IMR-90 (cell line): ENCODE measurements around the gene TSPAN4. TPM values are rescaled to one million over a fixed set of nuclear protein-coding genes. Genes with fewer than 3 reads are reported as not detected.

Source experiments
- ATAC-seq: fragments of 200-7000 bp; cut with Tn5 transposase; 2 replicates; pipeline ENCODE4 v1.9.1; 2020; ENCODE audit warnings: low read depth, mild to moderate bottlenecking, moderate library complexity
- BruUV-seq: library from RNA; stranded (reverse); fragments of 400-500 nt; replicated peaks from 2 replicates; lab custom pipeline; 2021; lab: Mats Ljungman, UMichigan
- CTCF ChIA-PET: fragments of 300-600 bp; formaldehyde crosslinking; extraction: SDS; loops from one replicate; lab custom pipeline; 2021; ENCODE audit warnings: antibody characterized with exemption; lab: Yijun Ruan, JAX
- POLR2A ChIA-PET: fragments of 300-600 bp; sonication (Branson Sonifier 250); formaldehyde crosslinking; loops from one replicate; lab custom pipeline; 2022; ENCODE audit warnings: antibody characterized with exemption; ENCODE audit not compliant: unreplicated experiment; lab: Charles Lee
- DNase-seq: peaks from one replicate; pipeline ENCODE4 v3.0.0; 2013
- H2AFZ ChIP-seq: replicated peaks from 2 replicates; pipeline ENCODE3; 2013; ENCODE audit warnings: low read length, mild to moderate bottlenecking; ENCODE audit not compliant: poor library complexity
- H2AK5ac ChIP-seq: 2 replicates; pipeline ENCODE4 v1.6.1; 2013; ENCODE audit warnings: low read depth, low read length, inconsistent platforms
- H2AK9ac ChIP-seq: replicated peaks from 2 replicates; pipeline ENCODE3; 2013; ENCODE audit warnings: mild to moderate bottlenecking, low read depth, low read length, moderate library complexity; ENCODE audit not compliant: poor library complexity
- H2BK120ac ChIP-seq: 2 replicates; pipeline ENCODE4 v1.6.1; 2013; ENCODE audit warnings: low read depth, low read length, inconsistent platforms
- H2BK15ac ChIP-seq: 3 replicates; pipeline ENCODE4 v1.6.1; 2013; ENCODE audit warnings: low read depth, low read length, inconsistent platforms
- H2BK20ac ChIP-seq: 2 replicates; pipeline ENCODE4 v1.6.1; 2013; ENCODE audit warnings: low read depth, mild to moderate bottlenecking, inconsistent platforms, low read length, moderate library complexity
- H2BK5ac ChIP-seq: 2 replicates; pipeline ENCODE4 v1.6.1; 2013; ENCODE audit warnings: mild to moderate bottlenecking, low read depth, low read length, inconsistent platforms; ENCODE audit not compliant: poor library complexity, severe bottlenecking
- H3K14ac ChIP-seq: replicated peaks from 2 replicates; pipeline ENCODE4 v1.6.1; 2013; ENCODE audit warnings: low read depth, low read length, inconsistent platforms
- H3K18ac ChIP-seq: 2 replicates; pipeline ENCODE4 v1.6.1; 2013; ENCODE audit warnings: low read depth, low read length, control low read depth
- H3K23ac ChIP-seq: 2 replicates; pipeline ENCODE4 v1.6.1; 2013; ENCODE audit warnings: low read depth, low read length, inconsistent platforms
- H3K27ac ChIP-seq: 2 replicates; pipeline ENCODE4 v1.5.1; 2013; ENCODE audit warnings: mild to moderate bottlenecking, control low read depth, low read length; ENCODE audit not compliant: insufficient read depth
- H3K27me3 ChIP-seq: 2 replicates; pipeline ENCODE4 v1.6.1; 2013; ENCODE audit warnings: low read length; ENCODE audit not compliant: control insufficient read depth, insufficient read depth
- H3K36me3 ChIP-seq: 2 replicates; pipeline ENCODE4 v1.6.1; 2013; ENCODE audit warnings: low read length, mixed read lengths; ENCODE audit not compliant: control insufficient read depth, insufficient read depth
- H3K4ac ChIP-seq: 2 replicates; pipeline ENCODE4 v1.6.1; 2013; ENCODE audit warnings: low read depth, low read length, inconsistent platforms
- H3K4me1 ChIP-seq: 2 replicates; pipeline ENCODE4 v1.6.1; 2013; ENCODE audit warnings: low read length, mixed read lengths; ENCODE audit not compliant: control insufficient read depth, insufficient read depth
- H3K4me2 ChIP-seq: 2 replicates; pipeline ENCODE4 v1.6.1; 2013; ENCODE audit warnings: low read depth, mild to moderate bottlenecking, control low read depth, low read length, moderate library complexity
- H3K4me3 ChIP-seq: 2 replicates; pipeline ENCODE4 v1.5.1; 2013; ENCODE audit warnings: low read depth, mild to moderate bottlenecking, control low read depth, low read length, moderate library complexity; ENCODE audit not compliant: insufficient read depth
- H3K56ac ChIP-seq: 2 replicates; pipeline ENCODE4 v1.6.1; 2013; ENCODE audit warnings: low read length, inconsistent platforms; ENCODE audit not compliant: insufficient read depth; ENCODE audit errors: extremely low read depth
- H3K79me1 ChIP-seq, 2 experiments: 2 replicates each; pipeline ENCODE4 v1.6.1; 2013; ENCODE audit warnings: low read length in 2 of 2, inconsistent platforms in 1 of 2, low read depth in 1 of 2
- H3K9ac ChIP-seq: 2 replicates; pipeline ENCODE4 v1.6.1; 2013; ENCODE audit warnings: low read depth, low read length, control low read depth
- H3K9me1 ChIP-seq: 2 replicates; pipeline ENCODE4 v1.6.1; 2013; ENCODE audit warnings: low read length, inconsistent platforms; ENCODE audit not compliant: insufficient read depth
- H3K9me3 ChIP-seq: 2 replicates; pipeline ENCODE4 v1.6.1; 2013; ENCODE audit warnings: low read length; ENCODE audit not compliant: control insufficient read depth, insufficient read depth
- H4K20me1 ChIP-seq: 2 replicates; pipeline ENCODE4 v1.6.1; 2013; ENCODE audit warnings: low read length, inconsistent platforms; ENCODE audit not compliant: insufficient read depth
- H4K5ac ChIP-seq: 2 replicates; pipeline ENCODE4 v1.6.1; 2013; ENCODE audit warnings: mild to moderate bottlenecking, low read depth, low read length, control low read depth
- H4K8ac ChIP-seq, 2 experiments: 2 replicates each; pipeline ENCODE4 v1.6.1; 2013; ENCODE audit warnings: low read depth in 2 of 2, low read length in 2 of 2, control low read depth in 1 of 2, inconsistent platforms in 1 of 2
- H4K91ac ChIP-seq: 2 replicates; pipeline ENCODE4 v1.6.1; 2013; ENCODE audit warnings: low read depth, low read length, inconsistent platforms; ENCODE audit not compliant: insufficient read depth
- NFE2L2 ChIP-seq: fragments of 150-350 bp; IDR thresholded peaks from 2 replicates; pipeline ENCODE4 v1.6.1; 2016; ENCODE audit warnings: low read depth, mild to moderate bottlenecking, low read length
- POLR2A ChIP-seq: IDR thresholded peaks from 2 replicates; pipeline ENCODE4 v1.6.1; 2012; ENCODE audit warnings: mild to moderate bottlenecking, low read depth, low read length
- SMC3 ChIP-seq: fragments of 150-350 bp; IDR thresholded peaks from 2 replicates; pipeline ENCODE4 v1.6.1; 2016; ENCODE audit warnings: low read depth, mild to moderate bottlenecking, antibody characterized with exemption, low read length, moderate library complexity
- whole genome bisulfite sequencing, 2 experiments: methylation state at CpG; one replicate each; pipeline versions ENCODE4 v1.1.5 to v1.1.7; 2013; ENCODE audit warnings: missing lambda C conversion rate in 2 of 2; ENCODE audit not compliant: insufficient read length in 1 of 2; ENCODE audit errors: extremely low coverage in 2 of 2; 5-methylcytosine and 5-hydroxymethylcytosine counted together
- dilution Hi-C: fragments of 300-500 bp; cut with HindIII; formaldehyde crosslinking; loops from one replicate; pipeline ENCODE4 v1.14.3; 2018; ENCODE audit warnings: low sequenced_read_pairs; ENCODE audit not compliant: unreplicated experiment
- in situ Hi-C: fragments of 300-500 bp; cut with MboI; formaldehyde crosslinking; loops from 3 replicates; pipeline ENCODE4 v1.14.3; 2019; ENCODE audit warnings: low sequenced_read_pairs, inconsistent platforms, mixed read lengths
- intact Hi-C: fragments of 100-400 bp; cut with micrococcal nuclease; formaldehyde crosslinking; loops from 2 replicates; pipeline ENCODE4 v1.10.0; 2022
- polyA plus RNA-seq, 3 experiments: library from polyadenylated mRNA; depleted of rRNA; stranded (reverse); fragments of >200 nt; gene quantifications; 2 replicates each; pipeline ENCODE4 v1.2.3, GENCODE V29; 2012; ENCODE audit warnings: low replicate concordance in 1 of 3
- total RNA-seq: library from RNA; depleted of rRNA; stranded (reverse); fragments of >200 nt; gene quantifications from 2 replicates; pipeline ENCODE4 v1.2.3, GENCODE V29; 2012
- TF ChIP-seq, protein P1 (sequence below): fragments of 150-350 bp; IDR thresholded peaks from 2 replicates; pipeline ENCODE4 v1.6.1; 2017; ENCODE audit warnings: mild to moderate bottlenecking, antibody characterized with exemption, low read length, low read depth

TSPAN4 gene
- total and polyA plus RNA-seq, 2 of the 4 experiments (the other 2 are of a cell fraction) = 161 to 293 TPM

- TF ChIP-seq NFE2L2 (no peak), SMC3 (no peak), POLR2A (no peak)
- TF ChIP-seq, protein P1, sequence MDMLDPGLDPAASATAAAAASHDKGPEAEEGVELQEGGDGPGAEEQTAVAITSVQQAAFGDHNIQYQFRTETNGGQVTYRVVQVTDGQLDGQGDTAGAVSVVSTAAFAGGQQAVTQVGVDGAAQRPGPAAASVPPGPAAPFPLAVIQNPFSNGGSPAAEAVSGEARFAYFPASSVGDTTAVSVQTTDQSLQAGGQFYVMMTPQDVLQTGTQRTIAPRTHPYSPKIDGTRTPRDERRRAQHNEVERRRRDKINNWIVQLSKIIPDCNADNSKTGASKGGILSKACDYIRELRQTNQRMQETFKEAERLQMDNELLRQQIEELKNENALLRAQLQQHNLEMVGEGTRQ = no peak
- no peaks in the 10 kb centered on the region for H3K27me3 ChIP-seq
- H3K56ac ChIP-seq = no peak overlapping the region
- no peak overlapping the region for H3K4me3 ChIP-seq
- intact Hi-C loops = no loop called here
- H3K4me1 ChIP-seq = peaks cover 12% of the 10 kb centered on the region
- H2AK5ac ChIP-seq = peak overlapping the region; percentile 31; the same call in 1 of the 2 replicates
- no peak overlapping the region for H2BK5ac ChIP-seq
- no peaks in the 10 kb centered on the region for H3K9me3 ChIP-seq
- H3K23ac ChIP-seq = no peak overlapping the region
- CTCF ChIA-PET = interaction anchor here (0.6 kb wide), 1 partner anchor 38 kb away, joined by 3 read pairs; no protein-coding TSS in a partner anchor
- 83% methylated on average over 11 of the region's 21 CpGs; no CpG with 5 or more reads in 1 of the 2 experiments for WGBS, 2 experiments
- no peak overlapping the region for H3K14ac ChIP-seq
- H3K4me2 ChIP-seq = no peak overlapping the region; the same call in 1 of the 2 replicates
- H4K8ac ChIP-seq = 0 out of 4 replicates have a peak overlapping the region, but pooled peaks of 1 of the 2 experiments have one; percentile 57
- dilution Hi-C loops = no loop called here
- no peak overlapping the region for H2AFZ ChIP-seq
- no peak overlapping the region for H4K91ac ChIP-seq
- no peak overlapping the region for H2BK120ac ChIP-seq
- peaks cover 3% of the 10 kb centered on the region; the same call in 1 of the 2 replicates for H3K9me1 ChIP-seq
- POLR2A ChIA-PET = interaction anchor here (0.6 to 1.3 kb wide), 2 partner anchors 16 to 723 kb away, joined by 3 to 12 read pairs; no protein-coding TSS in a partner anchor
- H3K18ac ChIP-seq = no peak overlapping the region
- no peak for ATAC-seq
- H2BK20ac ChIP-seq = no peak overlapping the region
- no peak overlapping the region for H3K27ac ChIP-seq
- H2BK15ac ChIP-seq = no peak overlapping the region
- in situ Hi-C loops = no loop called here
- H4K5ac ChIP-seq = no peak overlapping the region
- peaks cover 60% of the 10 kb centered on the region for H4K20me1 ChIP-seq
- BruUV-seq = no TSS peak
- no peak overlapping the region for H3K4ac ChIP-seq
- no peak for DNase-seq
- no peak overlapping the region for H3K9ac ChIP-seq
- peak overlapping the region; percentile 53 for H2AK9ac ChIP-seq
- peaks cover 31% of the 10 kb centered on the region for H3K36me3 ChIP-seq
- H3K79me1 ChIP-seq = peaks cover 24 to 81% of the 10 kb centered on the region in 2 experiments
Measured at GRCh38 chr11:860234-861104, 17.8 kb downstream of the TSPAN4 start.
